GM18498 (cell line): Measurements from ENCODE around the gene GP9.
"Not testable (repeated sequence)": the region's sequence is repeated elsewhere in the genome, so short reads cannot be mapped to it uniquely, and the experiment has no call there.

Experiments
- ATAC-seq: cut with Tn5 transposase; IDR thresholded peaks from one replicate; pipeline ENCODE4 v1.9.1; 2021; ENCODE audit warnings: mild to moderate bottlenecking, moderate library complexity; ENCODE audit not compliant: unreplicated experiment

The GP9 gene

DNA sequence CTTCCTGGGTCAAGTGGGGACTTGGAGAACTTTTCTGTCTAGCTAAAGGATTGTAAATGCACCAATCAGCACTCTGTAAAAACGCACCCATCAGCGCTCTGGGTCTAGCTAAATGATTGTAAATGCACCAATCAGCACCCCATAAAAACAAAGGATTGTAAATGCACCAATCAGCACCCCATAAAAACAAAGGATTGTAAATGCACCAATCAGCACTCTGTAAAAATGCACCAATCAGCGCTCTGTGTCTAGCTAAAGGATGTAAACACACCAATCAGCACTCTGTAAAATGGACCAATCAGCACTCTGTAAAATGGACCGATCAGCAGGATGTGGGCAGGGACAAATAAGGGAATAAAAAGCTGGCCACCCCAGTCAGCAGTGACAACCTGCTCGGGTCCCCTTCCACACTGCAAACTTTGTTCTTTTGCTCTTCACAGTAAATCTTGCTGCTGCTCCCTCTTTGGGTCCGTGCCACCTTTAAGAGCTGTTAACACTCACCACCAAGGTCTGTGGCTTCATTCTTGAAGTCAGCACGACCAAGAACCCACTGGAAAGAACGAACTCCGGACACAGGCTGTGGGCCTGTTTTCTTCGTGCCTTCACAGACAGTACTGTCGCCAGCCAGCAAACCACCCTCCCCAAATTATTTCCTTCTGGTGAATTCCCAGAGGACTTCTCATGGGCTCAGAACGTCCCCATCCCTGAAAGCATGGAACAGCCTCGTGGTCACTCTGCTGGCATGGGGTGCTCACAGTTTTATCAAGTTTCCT, 8.9 kb downstream of the GP9 start:
- not testable (repeated sequence) for ATAC-seq

GRCh38 chr3:129070086-129070885, 9.7 kb downstream of the GP9 start:
- no peak for ATAC-seq

DNA sequence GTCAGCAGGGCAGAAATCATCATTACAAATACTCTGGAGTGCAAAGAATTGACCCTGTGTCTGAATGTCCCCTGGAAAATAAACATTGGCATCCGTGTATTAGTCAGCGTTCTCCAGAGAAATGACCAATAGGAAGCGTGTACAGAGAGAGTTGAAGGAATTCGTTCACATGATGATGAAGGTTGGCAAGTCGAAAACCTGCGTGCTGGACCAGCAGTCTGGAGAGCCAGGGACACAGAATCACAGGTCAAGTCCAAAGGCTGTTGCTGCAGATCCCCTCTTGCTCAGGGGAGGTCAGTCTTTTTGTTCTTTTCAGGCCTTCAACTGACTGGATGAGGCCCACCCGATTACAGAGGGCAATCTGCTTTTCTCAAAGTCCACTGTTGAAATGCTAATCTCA, 16.6 kb downstream of the GP9 start:
- no peak for ATAC-seq

DNA sequence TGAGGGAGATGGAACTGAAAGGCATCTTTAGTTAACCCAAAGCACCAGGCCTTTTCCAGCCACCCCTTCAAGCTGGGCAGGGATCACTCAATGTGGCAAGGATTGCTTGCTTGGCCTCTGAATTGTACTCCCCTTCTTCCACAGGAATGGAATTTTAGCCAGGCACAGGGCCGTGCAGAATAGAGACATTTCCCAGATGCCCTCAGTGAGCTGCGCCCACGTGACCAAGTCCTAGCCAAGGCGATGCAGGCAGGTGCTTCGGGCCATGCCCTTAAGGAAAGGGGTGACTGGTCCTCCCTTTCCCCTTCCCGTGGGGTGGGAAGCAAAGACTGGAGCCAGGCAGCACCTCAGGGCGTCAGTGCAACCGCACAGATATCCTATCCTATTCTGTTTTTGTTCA, 17.9 kb downstream of the GP9 start:
- no peak for ATAC-seq

DNA sequence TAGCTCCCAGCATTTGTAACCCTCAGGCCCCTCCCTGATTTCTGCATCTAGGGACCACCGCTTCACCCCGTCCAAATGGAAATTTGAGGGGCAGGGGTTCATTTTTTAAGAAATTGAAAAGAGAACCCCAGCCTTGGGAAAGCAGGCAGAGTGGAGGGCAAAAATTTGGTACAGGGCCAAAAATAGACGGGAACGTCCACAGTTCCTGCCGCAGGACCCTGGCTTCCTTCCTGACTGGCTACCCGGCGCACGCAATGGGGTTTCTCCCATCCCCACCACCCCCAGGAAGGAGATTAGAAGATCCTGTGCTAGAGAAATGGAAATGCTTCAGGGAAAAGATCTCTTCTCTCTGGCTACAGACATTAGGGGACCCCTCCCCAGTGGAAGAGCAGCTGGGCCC, 20.9 kb downstream of the GP9 start:
- no peak for ATAC-seq

DNA sequence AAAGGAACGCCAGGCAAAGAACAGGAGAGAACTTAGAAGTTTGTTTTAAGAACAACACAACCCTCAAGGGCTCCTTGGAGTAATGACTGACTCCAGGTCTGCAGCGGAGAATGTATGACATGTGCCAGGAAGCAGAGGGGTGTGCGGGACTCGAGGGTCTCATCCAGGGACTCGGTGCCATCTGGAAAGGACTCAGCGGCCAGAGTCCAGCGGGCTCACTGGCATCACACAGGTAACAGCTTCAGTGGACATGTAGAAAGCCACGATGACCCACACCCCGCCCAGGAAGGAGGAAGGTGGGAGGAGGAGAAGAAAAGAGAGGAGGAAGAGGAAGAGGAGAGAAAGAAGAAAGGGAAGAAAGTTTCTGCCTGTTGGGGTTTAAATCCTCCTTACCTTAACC, 21.4 kb downstream of the GP9 start:
- no peak for ATAC-seq

- ATAC-seq: no peak
Observed at GRCh38 chr3:129084501-129084900, 23.9 kb downstream of the GP9 start.

DNA sequence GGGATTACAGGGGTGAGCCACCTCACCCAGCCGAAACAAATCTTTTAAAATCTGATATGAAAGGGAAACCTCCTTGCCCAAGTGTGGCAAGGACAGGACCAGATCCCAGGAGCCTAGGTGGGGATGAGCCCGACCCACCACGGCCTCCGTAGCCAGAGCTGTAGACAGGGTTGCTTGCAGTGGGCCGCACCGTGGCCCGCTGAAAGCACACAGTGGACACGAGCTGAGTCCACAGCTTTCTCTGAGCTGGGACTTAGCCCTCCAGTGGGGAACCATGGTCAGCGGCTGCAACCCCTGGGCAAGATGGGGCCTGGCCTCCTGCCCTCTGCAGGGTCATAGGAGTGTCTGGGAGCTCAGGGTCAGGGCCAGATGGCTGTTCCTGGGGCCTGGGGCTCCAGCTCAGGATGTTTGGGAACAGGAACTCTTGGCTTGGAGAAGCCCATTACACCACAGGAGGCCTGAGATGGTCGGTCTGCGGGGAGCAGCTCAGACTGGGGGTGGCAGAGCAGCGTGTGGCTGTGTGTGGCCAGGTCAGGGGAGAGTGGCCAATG, 24.7 kb downstream of the GP9 start:
- no peak for ATAC-seq

GRCh38 chr3:129085818-129086217, 25.2 kb downstream of the GP9 start:
- ATAC-seq: no peak

DNA sequence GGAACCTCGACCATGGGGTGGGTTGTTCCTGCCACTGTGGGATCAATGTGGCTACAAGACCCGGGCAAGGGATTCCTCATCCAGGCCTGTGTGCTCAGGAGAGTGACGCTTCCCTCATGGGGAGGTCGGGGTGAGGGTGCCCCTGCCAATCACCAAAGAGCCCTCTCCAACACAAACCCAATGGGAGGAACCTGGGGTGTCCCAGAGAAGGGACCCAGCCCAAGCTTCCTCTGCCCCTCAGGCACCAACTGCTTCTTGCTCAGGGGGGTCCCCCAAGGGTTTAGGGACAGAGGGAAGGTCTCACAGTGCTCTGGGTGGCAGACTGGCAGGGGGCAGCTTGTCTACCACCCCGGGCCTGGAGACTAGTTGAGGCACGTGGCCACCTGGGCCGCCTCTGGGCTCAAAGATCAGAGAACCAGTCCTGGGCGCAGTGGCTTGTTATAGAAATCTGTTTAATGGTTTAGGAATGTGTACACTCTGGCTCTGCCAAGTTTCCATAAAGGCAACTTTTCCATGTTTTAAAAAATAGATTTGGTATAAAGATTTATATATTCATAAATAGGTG, 26.6 kb downstream of the GP9 start:
- ATAC-seq: no peak

GRCh38 chr3:129087904-129088303, 27.3 kb downstream of the GP9 start:
- ATAC-seq: not testable (repeated sequence)

DNA sequence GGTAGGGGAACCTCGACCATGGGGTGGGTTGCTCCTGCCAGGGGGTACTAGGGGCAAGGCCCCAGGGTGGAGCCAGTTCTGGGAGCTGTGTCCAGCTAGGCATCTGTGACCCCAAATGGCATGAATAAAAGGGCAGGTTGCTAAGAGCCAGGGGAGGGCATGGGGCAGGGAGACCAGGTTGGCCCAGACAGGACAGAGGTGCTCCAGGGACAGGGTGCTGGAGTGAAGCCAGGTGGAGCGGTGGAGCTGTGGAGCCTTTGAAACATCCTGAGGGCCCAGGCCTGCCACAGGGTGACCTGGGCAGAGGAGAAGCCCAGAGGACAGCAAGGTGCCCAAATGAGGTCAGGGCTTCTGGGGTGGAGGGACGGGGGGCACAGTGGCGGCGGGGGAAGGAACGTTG, 27.7 kb downstream of the GP9 start:
- ATAC-seq: not testable (repeated sequence)

- no peak for ATAC-seq
Observed at GRCh38 chr3:129095285-129095684, 34.7 kb downstream of the GP9 start.

- no peak for ATAC-seq
Observed at GRCh38 chr3:129100274-129100673, 39.7 kb downstream of the GP9 start.

DNA sequence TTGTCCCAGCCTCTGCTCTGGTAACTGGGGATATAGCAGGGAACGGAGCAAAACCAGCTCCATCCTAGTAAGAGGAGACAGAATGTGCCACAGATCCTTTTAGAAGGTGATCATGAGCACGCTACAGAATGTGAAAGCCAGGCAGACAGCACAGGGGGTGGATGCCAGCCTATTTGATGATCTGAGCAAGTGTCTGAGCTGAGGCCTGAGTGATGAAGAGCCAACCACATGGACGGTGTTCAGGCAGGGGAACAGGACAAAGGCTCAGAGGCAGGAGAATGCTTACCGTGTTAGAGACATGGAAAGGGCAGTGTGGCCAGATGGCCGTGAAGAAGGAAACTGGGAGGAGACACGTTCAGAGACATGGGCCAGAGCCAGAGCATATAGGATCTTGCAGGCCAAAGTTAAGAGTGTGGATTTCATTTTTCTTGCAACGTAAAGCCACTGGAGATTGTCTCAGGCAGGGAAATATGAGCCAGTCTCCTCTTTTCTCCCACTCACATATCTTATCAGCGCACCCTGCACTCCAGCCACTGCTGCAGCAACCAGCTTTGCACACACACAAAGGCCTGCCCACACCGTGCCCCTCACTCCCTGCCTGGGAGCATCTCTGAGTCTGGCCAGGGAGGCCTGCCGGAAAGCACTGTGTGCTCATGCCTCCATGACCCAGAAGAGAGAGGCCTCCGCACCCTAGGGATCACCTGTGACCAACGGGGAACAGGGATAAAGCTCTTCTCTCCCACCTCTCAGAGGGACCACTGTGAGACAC, 41.0 kb downstream of the GP9 start:
- no peak for ATAC-seq

GRCh38 chr3:129103296-129103695, 42.7 kb downstream of the GP9 start:
- no peak for ATAC-seq

- no peak for ATAC-seq
Observed at GRCh38 chr3:129104051-129104450, 43.5 kb downstream of the GP9 start.

DNA sequence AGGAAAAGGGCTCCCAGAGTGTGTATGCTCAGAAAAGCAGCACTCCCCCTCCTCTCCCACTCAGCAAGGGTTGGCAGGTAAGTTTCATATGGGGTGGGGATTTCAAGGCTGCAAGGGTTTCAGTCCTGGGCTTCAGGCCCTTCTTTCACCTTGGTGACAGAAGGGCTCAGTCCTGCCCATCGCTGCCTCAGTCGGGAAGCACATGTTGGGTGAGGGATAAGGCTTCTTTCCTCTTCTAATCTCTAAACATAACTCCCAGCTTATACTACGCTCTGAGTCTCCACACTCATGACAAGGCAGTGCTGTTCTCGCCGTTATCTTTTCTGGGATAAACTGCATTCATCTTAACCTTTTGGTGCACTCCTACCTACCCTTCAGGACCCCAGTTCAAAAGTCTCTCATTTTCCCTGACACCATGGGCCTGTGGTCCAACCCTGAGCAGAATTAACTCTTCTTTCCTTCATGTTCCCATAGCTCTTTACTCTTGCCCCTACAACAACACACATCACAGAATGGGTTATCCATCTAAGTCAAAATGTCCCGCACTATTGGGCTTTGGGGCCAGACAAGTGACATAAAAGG, 44.0 kb downstream of the GP9 start:
- no peak for ATAC-seq

DNA sequence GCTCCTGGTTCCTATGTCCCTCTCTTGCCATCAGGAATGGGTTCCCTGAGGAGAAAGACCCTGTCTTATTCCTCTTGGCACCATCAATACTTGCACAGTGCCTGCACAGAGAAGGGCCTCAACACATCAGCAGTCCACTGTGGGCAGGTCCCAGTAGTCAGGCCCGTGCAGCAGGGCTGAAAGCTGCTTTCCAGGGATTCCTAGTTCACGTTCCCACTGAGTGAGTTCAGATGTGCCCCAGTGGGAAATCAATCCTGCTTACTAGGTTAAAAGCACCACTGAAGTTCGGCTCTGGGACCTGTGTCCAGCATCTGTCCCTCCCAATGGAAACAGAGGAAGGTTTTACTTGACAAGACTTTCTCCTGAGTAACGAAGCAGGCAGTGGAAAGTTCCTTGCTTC, 45.3 kb downstream of the GP9 start:
- ATAC-seq: no peak

GRCh38 chr3:129106320-129106719, 45.7 kb downstream of the GP9 start:
- no peak for ATAC-seq
